MM.1S (cell line): Measurements from ENCODE around the gene CNEP1R1.

Experiments
- CTCF ChIP-seq: fragments of 300-600 bp; sonication (generic); IDR thresholded peaks from 2 replicates; pipeline ENCODE4 v1.5.1; 2016; ENCODE audit warnings: antibody characterized with exemption, low read length, mixed read lengths
- EZH2phosphoT487 ChIP-seq: fragments of 300-600 bp; sonication (generic); IDR thresholded peaks from 2 replicates; pipeline ENCODE4 v1.6.1; 2018; ENCODE audit warnings: antibody characterized with exemption, low read length

- TF ChIP-seq CTCF = no peak
- TF ChIP-seq EZH2phosphoT487 = no peak
These were observed 31.4 kb upstream of the CNEP1R1 start for GRCh38 chr16:49993579-49993978.
